Measurements from ENCODE around the gene PM20D1. TPM values are rescaled to one million over a fixed set of nuclear protein-coding genes. Genes with fewer than 3 reads are reported as not detected.

PM20D1 gene
- total and polyA plus RNA-seq, 10 donors: 0.28 to 2.9 (median 1.4) TPM; not detected in 1

GRCh38 chr1:205840146-205840923, 9.6 kb downstream of the PM20D1 start:
- Histone ChIP-seq H3K27me3 (replicated peaks in 1 of 7) (no peaks in the 10 kb centered on the region), H3K9me3 (no peaks in the 10 kb centered on the region), H3K27ac (no peak overlapping the region), H3K4me1 (peaks cover 0 to 7% (median 0%) of the 10 kb centered on the region in 6 donors), H3K36me3 (no peaks in the 10 kb centered on the region), H3K4me3 (no peak overlapping the region)
- 62 to 67% (median 67%) methylated on average over 4 of the region's 4 CpGs for WGBS, 5 donors
- TF ChIP-seq POLR2A (IDR thresholded peaks at IDR 0.05): no peak
- TF ChIP-seq POLR2AphosphoS5 (IDR thresholded peaks at IDR 0.05): no peak
- no peak for TF ChIP-seq CTCF (IDR thresholded peaks at IDR 0.05 in 8 of 11, conservative IDR thresholded peaks at IDR 0.05 in 3 of 11)
- DNase-seq: no peak
- intact Hi-C loops (cut with DNase I; ENCODE audit: low total_unique reads): no loop called here

- Histone ChIP-seq H3K27me3 (replicated peaks in 1 of 7) (no peaks in the 10 kb centered on the region), H3K4me3 (no peak overlapping the region), H3K9me3 (no peaks in the 10 kb centered on the region), H3K4me1 (peaks cover 0 to 14% (median under 1%) of the 10 kb centered on the region in 6 donors), H3K36me3 (no peaks in the 10 kb centered on the region), H3K27ac (no peak overlapping the region)
- 84 to 88% (median 86%) methylated on average over 7 of the region's 7 CpGs for WGBS, 5 donors
- no peak for TF ChIP-seq POLR2A (IDR thresholded peaks at IDR 0.05)
- TF ChIP-seq CTCF (IDR thresholded peaks at IDR 0.05 in 8 of 11, conservative IDR thresholded peaks at IDR 0.05 in 3 of 11): no peak
- TF ChIP-seq POLR2AphosphoS5 (IDR thresholded peaks at IDR 0.05): no peak
- DNase-seq: no peak
- intact Hi-C loops (cut with DNase I; ENCODE audit: low total_unique reads): no loop called here
These were observed 12.5 kb downstream of the PM20D1 start for GRCh38 chr1:205837382-205837970.

GRCh38 chr1:205834751-205835150, 15.2 kb downstream of the PM20D1 start:
- 87 to 91% (median 89%) methylated on average over 4 of the region's 4 CpGs for WGBS, 5 donors

More at GRCh38 chr1:205834751-205835150, 15.2 kb downstream of the PM20D1 start:
- Histone ChIP-seq H3K36me3 (no peaks in the 10 kb centered on the region), H3K4me3 (no peak overlapping the region), H3K9me3 (no peaks in the 10 kb centered on the region), H3K4me1 (peaks cover 0 to 11% (median 2%) of the 10 kb centered on the region in 6 donors), H3K27me3 (replicated peaks in 1 of 7) (no peaks in the 10 kb centered on the region), H3K27ac (no peak overlapping the region)
- DNase-seq: no peak
- TF ChIP-seq CTCF (IDR thresholded peaks at IDR 0.05 in 8 of 11, conservative IDR thresholded peaks at IDR 0.05 in 3 of 11) (no peak), POLR2A (IDR thresholded peaks at IDR 0.05) (no peak), POLR2AphosphoS5 (IDR thresholded peaks at IDR 0.05) (no peak)
- intact Hi-C loops (cut with DNase I; ENCODE audit: low total_unique reads): no loop called here

All from spleen (tissue), 11 donors.